ENCODE measurements around the gene TMEM263.
A peak's percentile ranks its signal among the peaks of the same experiment; 100 is the strongest.

Gene TMEM263

GRCh38 chr12:106945261-106945851 is 10.4 kb upstream of the TMEM263 start:
- no peak overlapping the region for H3K4me3 ChIP-seq (ENCODE audit: insufficient read depth, low read depth, low read length, poor library complexity, severe bottlenecking)
- no peak overlapping the region for H3K27ac ChIP-seq (ENCODE audit: insufficient read depth, low read length, poor library complexity, severe bottlenecking)
- H3K36me3 ChIP-seq (ENCODE audit: control insufficient read depth, insufficient read depth, low read length), result no peaks in the 10 kb centered on the region
- no peaks in the 10 kb centered on the region for H3K27me3 ChIP-seq (replicated peaks; ENCODE audit: control insufficient read depth, insufficient read depth, low read length, poor library complexity, severe bottlenecking)
- DNase-seq, result no peak
- H3K9me3 ChIP-seq (ENCODE audit: control insufficient read depth, low read length), result no peaks in the 10 kb centered on the region
- H3K4me1 ChIP-seq (ENCODE audit: control insufficient read depth, insufficient read depth, low read length, poor library complexity, severe bottlenecking), result no peaks in the 10 kb centered on the region

GRCh38 chr12:106947461-106947860 is 8.2 kb upstream of the TMEM263 start:
- DNase-seq, result no peak
- H3K9me3 ChIP-seq (ENCODE audit: control insufficient read depth, low read length), result no peaks in the 10 kb centered on the region
- H3K4me3 ChIP-seq (ENCODE audit: insufficient read depth, low read depth, low read length, poor library complexity, severe bottlenecking), result no peak overlapping the region
- H3K36me3 ChIP-seq (ENCODE audit: control insufficient read depth, insufficient read depth, low read length), result no peaks in the 10 kb centered on the region
- no peak overlapping the region for H3K27ac ChIP-seq (ENCODE audit: insufficient read depth, low read length, poor library complexity, severe bottlenecking)
- no peaks in the 10 kb centered on the region for H3K27me3 ChIP-seq (replicated peaks; ENCODE audit: control insufficient read depth, insufficient read depth, low read length, poor library complexity, severe bottlenecking)
- no peaks in the 10 kb centered on the region for H3K4me1 ChIP-seq (ENCODE audit: control insufficient read depth, insufficient read depth, low read length, poor library complexity, severe bottlenecking)

- H3K4me3 ChIP-seq (ENCODE audit: insufficient read depth, low read depth, low read length, poor library complexity, severe bottlenecking), result no peak overlapping the region
- H3K27me3 ChIP-seq (replicated peaks; ENCODE audit: control insufficient read depth, insufficient read depth, low read length, poor library complexity, severe bottlenecking), result no peaks in the 10 kb centered on the region
These were observed 5.1 kb upstream of the TMEM263 start for GRCh38 chr12:106950591-106950990.

GRCh38 chr12:106953352-106954250 is 2.1 kb upstream of the TMEM263 start:
- H3K4me1 ChIP-seq (ENCODE audit: control insufficient read depth, insufficient read depth, low read length, poor library complexity, severe bottlenecking), result peaks cover 8% of the 10 kb centered on the region
- H3K9me3 ChIP-seq (ENCODE audit: control insufficient read depth, low read length), result no peaks in the 10 kb centered on the region
- H3K27me3 ChIP-seq (replicated peaks; ENCODE audit: control insufficient read depth, insufficient read depth, low read length, poor library complexity, severe bottlenecking), result no peaks in the 10 kb centered on the region
- no peaks in the 10 kb centered on the region for H3K36me3 ChIP-seq (ENCODE audit: control insufficient read depth, insufficient read depth, low read length)
- no peak for DNase-seq
- H3K27ac ChIP-seq (ENCODE audit: insufficient read depth, low read length, poor library complexity, severe bottlenecking), result no peak overlapping the region
- no peak overlapping the region for H3K4me3 ChIP-seq (ENCODE audit: insufficient read depth, low read depth, low read length, poor library complexity, severe bottlenecking)

More at GRCh38 chr12:106950591-106950990, 5.1 kb upstream of the TMEM263 start:
- H3K9me3 ChIP-seq (ENCODE audit: control insufficient read depth, low read length), result no peaks in the 10 kb centered on the region
- no peak overlapping the region for H3K27ac ChIP-seq (ENCODE audit: insufficient read depth, low read length, poor library complexity, severe bottlenecking)
- H3K36me3 ChIP-seq (ENCODE audit: control insufficient read depth, insufficient read depth, low read length), result no peaks in the 10 kb centered on the region
- no peak for DNase-seq
- no peaks in the 10 kb centered on the region for H3K4me1 ChIP-seq (ENCODE audit: control insufficient read depth, insufficient read depth, low read length, poor library complexity, severe bottlenecking)

- Histone ChIP-seq H3K4me3 (ENCODE audit: insufficient read depth, low read depth, low read length, poor library complexity, severe bottlenecking) (peak overlapping the region; percentile 95), H3K27me3 (replicated peaks; ENCODE audit: control insufficient read depth, insufficient read depth, low read length, poor library complexity, severe bottlenecking) (no peaks in the 10 kb centered on the region), H3K4me1 (ENCODE audit: control insufficient read depth, insufficient read depth, low read length, poor library complexity, severe bottlenecking) (peaks cover 8% of the 10 kb centered on the region), H3K9me3 (ENCODE audit: control insufficient read depth, low read length) (no peaks in the 10 kb centered on the region), H3K36me3 (ENCODE audit: control insufficient read depth, insufficient read depth, low read length) (no peaks in the 10 kb centered on the region), H3K27ac (ENCODE audit: insufficient read depth, low read length, poor library complexity, severe bottlenecking) (peak overlapping the region; percentile 86)
- DNase-seq, result peak in 1 of 3 donors; percentile 8
These were observed 988 bp upstream of the TMEM263 start for GRCh38 chr12:106954462-106955376.

- Histone ChIP-seq H3K4me3 (ENCODE audit: insufficient read depth, low read depth, low read length, poor library complexity, severe bottlenecking) (peak overlapping the region; percentile 95), H3K27me3 (replicated peaks; ENCODE audit: control insufficient read depth, insufficient read depth, low read length, poor library complexity, severe bottlenecking) (no peaks in the 10 kb centered on the region), H3K27ac (ENCODE audit: insufficient read depth, low read length, poor library complexity, severe bottlenecking) (peak overlapping the region; percentile 86), H3K36me3 (ENCODE audit: control insufficient read depth, insufficient read depth, low read length) (no peaks in the 10 kb centered on the region), H3K9me3 (ENCODE audit: control insufficient read depth, low read length) (no peaks in the 10 kb centered on the region), H3K4me1 (ENCODE audit: control insufficient read depth, insufficient read depth, low read length, poor library complexity, severe bottlenecking) (peaks cover 8% of the 10 kb centered on the region)
- peak; percentile 38 to 48 (median 38) for DNase-seq
These were observed 406 bp downstream of the TMEM263 start for GRCh38 chr12:106956048-106956578.

- no peaks in the 10 kb centered on the region for H3K9me3 ChIP-seq (ENCODE audit: control insufficient read depth, low read length)
- H3K36me3 ChIP-seq (ENCODE audit: control insufficient read depth, insufficient read depth, low read length), result no peaks in the 10 kb centered on the region
- H3K4me1 ChIP-seq (ENCODE audit: control insufficient read depth, insufficient read depth, low read length, poor library complexity, severe bottlenecking), result peaks cover 8% of the 10 kb centered on the region
- H3K27me3 ChIP-seq (replicated peaks; ENCODE audit: control insufficient read depth, insufficient read depth, low read length, poor library complexity, severe bottlenecking), result no peaks in the 10 kb centered on the region
- DNase-seq, result no peak
- H3K27ac ChIP-seq (ENCODE audit: insufficient read depth, low read length, poor library complexity, severe bottlenecking), result no peak overlapping the region
- peak overlapping the region; percentile 95 for H3K4me3 ChIP-seq (ENCODE audit: insufficient read depth, low read depth, low read length, poor library complexity, severe bottlenecking)
These were observed 1.9 kb downstream of the TMEM263 start for GRCh38 chr12:106957583-106957982.

- peaks cover 4% of the 10 kb centered on the region for H3K36me3 ChIP-seq (ENCODE audit: control insufficient read depth, insufficient read depth, low read length)
- no peak for DNase-seq
- no peak overlapping the region for H3K27ac ChIP-seq (ENCODE audit: insufficient read depth, low read length, poor library complexity, severe bottlenecking)
- peaks cover 8% of the 10 kb centered on the region for H3K4me1 ChIP-seq (ENCODE audit: control insufficient read depth, insufficient read depth, low read length, poor library complexity, severe bottlenecking)
- no peaks in the 10 kb centered on the region for H3K27me3 ChIP-seq (replicated peaks; ENCODE audit: control insufficient read depth, insufficient read depth, low read length, poor library complexity, severe bottlenecking)
- no peaks in the 10 kb centered on the region for H3K9me3 ChIP-seq (ENCODE audit: control insufficient read depth, low read length)
- no peak overlapping the region for H3K4me3 ChIP-seq (ENCODE audit: insufficient read depth, low read depth, low read length, poor library complexity, severe bottlenecking)
These were observed 4.7 kb downstream of the TMEM263 start for GRCh38 chr12:106960443-106960842.

- DNase-seq, result no peak
- Histone ChIP-seq H3K4me3 (ENCODE audit: insufficient read depth, low read depth, low read length, poor library complexity, severe bottlenecking) (no peak overlapping the region), H3K4me1 (ENCODE audit: control insufficient read depth, insufficient read depth, low read length, poor library complexity, severe bottlenecking) (peaks cover 8% of the 10 kb centered on the region), H3K27ac (ENCODE audit: insufficient read depth, low read length, poor library complexity, severe bottlenecking) (no peak overlapping the region), H3K9me3 (ENCODE audit: control insufficient read depth, low read length) (no peaks in the 10 kb centered on the region), H3K36me3 (ENCODE audit: control insufficient read depth, insufficient read depth, low read length) (peaks cover 9% of the 10 kb centered on the region), H3K27me3 (replicated peaks; ENCODE audit: control insufficient read depth, insufficient read depth, low read length, poor library complexity, severe bottlenecking) (no peaks in the 10 kb centered on the region)
These were observed 6.6 kb downstream of the TMEM263 start for GRCh38 chr12:106962286-106962685.

All from effector memory CD4-positive, alpha-beta T cell (primary cell).